Measurements from ENCODE around the gene SH3GLB2. TPM values are rescaled to one million over a fixed set of nuclear protein-coding genes. Genes with fewer than 3 reads are reported as not detected.
A peak's percentile ranks its signal among the peaks of the same experiment; 100 is the strongest.
"Not testable (repeated sequence)": the region's sequence is repeated elsewhere in the genome, so short reads cannot be mapped to it uniquely, and the experiment has no call there.

Gene SH3GLB2
- total RNA-seq, 1 donor from 2014 or later = 88.4 TPM

GRCh38 chr9:129005336-129005997 is 22.7 kb downstream of the SH3GLB2 start:
- TF ChIP-seq, protein P1, sequence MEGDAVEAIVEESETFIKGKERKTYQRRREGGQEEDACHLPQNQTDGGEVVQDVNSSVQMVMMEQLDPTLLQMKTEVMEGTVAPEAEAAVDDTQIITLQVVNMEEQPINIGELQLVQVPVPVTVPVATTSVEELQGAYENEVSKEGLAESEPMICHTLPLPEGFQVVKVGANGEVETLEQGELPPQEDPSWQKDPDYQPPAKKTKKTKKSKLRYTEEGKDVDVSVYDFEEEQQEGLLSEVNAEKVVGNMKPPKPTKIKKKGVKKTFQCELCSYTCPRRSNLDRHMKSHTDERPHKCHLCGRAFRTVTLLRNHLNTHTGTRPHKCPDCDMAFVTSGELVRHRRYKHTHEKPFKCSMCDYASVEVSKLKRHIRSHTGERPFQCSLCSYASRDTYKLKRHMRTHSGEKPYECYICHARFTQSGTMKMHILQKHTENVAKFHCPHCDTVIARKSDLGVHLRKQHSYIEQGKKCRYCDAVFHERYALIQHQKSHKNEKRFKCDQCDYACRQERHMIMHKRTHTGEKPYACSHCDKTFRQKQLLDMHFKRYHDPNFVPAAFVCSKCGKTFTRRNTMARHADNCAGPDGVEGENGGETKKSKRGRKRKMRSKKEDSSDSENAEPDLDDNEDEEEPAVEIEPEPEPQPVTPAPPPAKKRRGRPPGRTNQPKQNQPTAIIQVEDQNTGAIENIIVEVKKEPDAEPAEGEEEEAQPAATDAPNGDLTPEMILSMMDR (IDR thresholded peaks at IDR 0.05) = no peak
- Histone ChIP-seq H3K27ac (no peak overlapping the region), H3K4me3 (no peak overlapping the region), H3K36me3 (peaks cover 81% of the 10 kb centered on the region), H3K27me3 (no peaks in the 10 kb centered on the region), H3K4me1 (no peaks in the 10 kb centered on the region), H3K9me3 (no peaks in the 10 kb centered on the region)
- intact Hi-C loops (cut with DNase I) = no loop called here
- ATAC-seq (no peak), DNase-seq (peak; percentile 60)

GRCh38 chr9:129004173-129004572 is 24.0 kb downstream of the SH3GLB2 start:
- intact Hi-C loops (cut with DNase I); H3K27me3 ChIP-seq; DNase-seq; ATAC-seq; H3K9me3 ChIP-seq; H3K27ac ChIP-seq; H3K4me3 ChIP-seq; H3K4me1 ChIP-seq: not testable (repeated sequence)
- H3K36me3 ChIP-seq = peaks cover 87% of the 10 kb centered on the region

DNA sequence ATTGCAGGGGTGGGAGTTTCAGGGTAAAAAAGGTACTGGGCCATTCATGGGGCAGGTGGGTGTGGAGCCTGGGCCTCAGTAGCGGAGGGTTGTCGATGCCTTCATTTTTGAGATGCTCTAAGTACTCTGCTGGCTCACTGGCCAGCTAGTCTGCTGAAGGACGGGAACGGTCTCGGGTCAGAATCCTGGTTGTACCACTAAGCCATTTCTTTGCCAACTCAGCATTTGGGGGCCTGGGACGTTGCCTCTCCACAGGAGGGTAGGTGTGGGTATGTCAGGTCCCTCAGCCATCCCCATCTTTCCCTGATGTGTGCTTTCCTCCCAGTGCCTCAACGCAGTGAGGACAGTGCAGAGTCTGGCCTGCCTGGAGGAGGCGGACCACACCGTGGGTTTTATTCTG is 25.1 kb downstream of the SH3GLB2 start:
- H3K9me3 ChIP-seq = no peaks in the 10 kb centered on the region
- TF ChIP-seq, protein P1 (IDR thresholded peaks at IDR 0.05) = no peak
- H3K27me3 ChIP-seq = no peaks in the 10 kb centered on the region
- peaks cover 88% of the 10 kb centered on the region for H3K36me3 ChIP-seq
- no peak overlapping the region for H3K27ac ChIP-seq
- no peak overlapping the region for H3K4me3 ChIP-seq
- H3K4me1 ChIP-seq = no peaks in the 10 kb centered on the region
- ATAC-seq (no peak), DNase-seq (no peak)
- intact Hi-C loops (cut with DNase I) = no loop called here

DNA sequence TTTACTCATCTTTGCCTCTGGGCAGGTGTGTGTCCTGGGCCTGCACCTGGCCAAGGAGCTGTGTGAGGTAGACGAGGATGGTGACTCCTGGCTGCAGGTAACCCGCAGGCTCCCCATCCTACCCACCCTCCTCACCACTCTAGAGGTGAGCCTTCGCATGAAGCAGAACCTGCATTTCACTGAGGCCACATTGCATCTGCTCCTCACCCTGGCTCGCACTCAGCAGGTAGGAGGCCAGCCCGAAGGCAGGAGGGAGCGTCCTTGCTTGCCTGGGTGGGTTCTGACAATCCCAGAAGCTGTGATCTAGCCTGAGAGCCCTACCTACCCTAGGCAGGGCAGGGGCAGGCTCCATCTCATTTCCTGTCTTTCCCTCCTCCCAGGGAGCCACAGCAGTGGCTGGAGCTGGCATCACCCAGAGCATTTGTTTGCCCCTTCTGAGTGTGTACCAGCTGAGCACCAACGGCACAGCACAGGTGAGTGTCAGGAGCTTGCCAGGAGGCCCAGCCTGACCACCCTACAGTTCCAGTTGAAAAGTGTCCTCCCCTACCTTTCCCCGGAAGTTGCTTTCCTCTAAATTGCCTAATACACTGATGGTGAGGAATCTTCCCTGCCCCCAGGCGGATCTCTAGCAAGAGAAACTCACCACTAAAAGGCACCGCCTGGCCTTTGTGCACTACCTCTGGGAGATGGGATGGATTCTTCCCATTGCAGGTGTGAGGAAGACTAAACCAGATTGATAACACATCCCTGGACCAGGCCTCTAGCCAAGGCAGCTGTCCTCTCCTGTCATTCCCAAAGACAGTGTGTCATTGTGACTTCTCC is 26.4 kb downstream of the SH3GLB2 start:
- no peaks in the 10 kb centered on the region for H3K4me1 ChIP-seq
- ATAC-seq (no peak), DNase-seq (no peak)
- H3K9me3 ChIP-seq = no peaks in the 10 kb centered on the region
- H3K27me3 ChIP-seq = no peaks in the 10 kb centered on the region
- TF ChIP-seq, protein P1 (IDR thresholded peaks at IDR 0.05) = no peak
- no peak overlapping the region for H3K4me3 ChIP-seq
- intact Hi-C loops (cut with DNase I) = no loop called here
- H3K36me3 ChIP-seq = peaks cover 88% of the 10 kb centered on the region
- no peak overlapping the region for H3K27ac ChIP-seq

- Histone ChIP-seq H3K36me3 (peaks cover 88% of the 10 kb centered on the region), H3K9me3 (no peaks in the 10 kb centered on the region), H3K4me3 (no peak overlapping the region), H3K27me3 (no peaks in the 10 kb centered on the region), H3K27ac (no peak overlapping the region), H3K4me1 (no peaks in the 10 kb centered on the region)
- TF ChIP-seq, protein P1 (IDR thresholded peaks at IDR 0.05) = no peak
- no peak for ATAC-seq
- intact Hi-C loops (cut with DNase I) = no loop called here
- DNase-seq = no peak
Observed at GRCh38 chr9:128999581-129000206, 28.4 kb downstream of the SH3GLB2 start.

GRCh38 chr9:128998462-128998861 is 29.7 kb downstream of the SH3GLB2 start:
- H3K4me3 ChIP-seq = no peak overlapping the region
- peaks cover 100% of the 10 kb centered on the region for H3K36me3 ChIP-seq
- H3K9me3 ChIP-seq = no peaks in the 10 kb centered on the region
- TF ChIP-seq, protein P1 (IDR thresholded peaks at IDR 0.05) = no peak
- H3K4me1 ChIP-seq = no peaks in the 10 kb centered on the region
- no peaks in the 10 kb centered on the region for H3K27me3 ChIP-seq
- H3K27ac ChIP-seq = no peak overlapping the region
- DNase-seq = no peak
- intact Hi-C loops (cut with DNase I) = no loop called here
- no peak for ATAC-seq
